Left lung (tissue), 10 donors: ENCODE data around the gene MAST3. TPM values are rescaled to one million over a fixed set of nuclear protein-coding genes. Genes with fewer than 3 reads are reported as not detected.

ENCODE experiments used
- ATAC-seq: fragments of 200-7000 bp; cut with Tn5 transposase; one replicate; pipeline ENCODE4 v1.9.1; 2020; ENCODE audit warnings: moderate library complexity
- DNase-seq, 4 donors: peaks; one replicate each; pipeline ENCODE4 v3.0.0-alpha.2; 2013 to 2020
- H3K27ac ChIP-seq, 2 donors: fragments of 200-600 bp; sonication (generic) in 1 of 2; one replicate each; pipeline versions ENCODE4 v1.5.0 to v1.8.0; 2020 to 2021
- H3K27me3 ChIP-seq, 2 donors: fragments of 200-600 bp; sonication (generic) in 1 of 2; one replicate each; pipeline versions ENCODE4 v1.5.0 to v1.8.0; 2020 to 2021
- H3K36me3 ChIP-seq, 2 donors: fragments of 200-600 bp; sonication (generic) in 1 of 2; one replicate each; pipeline versions ENCODE4 v1.5.0 to v1.8.0; 2020 to 2021
- H3K4me1 ChIP-seq, 2 donors: fragments of 200-600 bp; one replicate each; pipeline ENCODE4 v1.8.0; 2021
- H3K4me3 ChIP-seq, 2 donors: fragments of 200-600 bp; sonication (generic) in 1 of 2; one replicate each; pipeline versions ENCODE4 v1.5.0 to v1.8.0; 2020 to 2021; ENCODE audit warnings: mild to moderate bottlenecking in 1 of 2
- H3K9me3 ChIP-seq, 2 donors: fragments of 200-600 bp; sonication (generic) in 1 of 2; one replicate each; pipeline versions ENCODE4 v1.5.0 to v1.8.0; 2020 to 2021
- CTCF ChIP-seq, 2 donors: fragments of 200-600 bp; sonication (generic) in 1 of 2; IDR thresholded peaks; one replicate each; pipeline versions ENCODE4 v1.5.0 to v1.8.0; 2021; ENCODE audit warnings: antibody characterized with exemption in 2 of 2
- intact Hi-C, 2 donors: fragments of 100-400 bp; cut with DNase I; formaldehyde crosslinking; loops; one replicate each; pipeline versions ENCODE4 v1.11.2 to v1.14.2; 2022
- polyA plus RNA-seq, 6 donors: library from polyadenylated mRNA; unstranded; fragments of 120-200 nt; gene quantifications; one replicate each; pipeline ENCODE4 v1.2.1, GENCODE V29; 2013; ENCODE audit not compliant: insufficient read length in 6 of 6
- total RNA-seq, 2 donors: library from RNA; stranded (reverse); fragmentation: NEBNext Ultra II Directional; extraction: Animal tissue kit (Norgen Biotek cat#: 25700); gene quantifications; one replicate each; pipeline ENCODE4 v1.2.1, GENCODE V29; 2021
- donor health status: DM: no; HTN: yes; CAD: no.
- donor health status: DM: no; HTN: no; CAD: no.

MAST3 gene
- total and polyA plus RNA-seq, 8 donors, result 4.7 to 30.3 (median 6.7) TPM

GRCh38 chr19:18055967-18056366 lies 41.6 kb upstream of the MAST3 start:
- intact Hi-C loops, result loop anchor here (5.0 to 10.0 kb wide), 2 partner anchors 49 to 111 kb away; partner anchors contain the start of gene ARRDC2 (in 1 of the 2)
- no peaks in the 10 kb centered on the region for H3K9me3 ChIP-seq
- H3K27ac ChIP-seq, result no peak overlapping the region
- H3K4me1 ChIP-seq, result peaks cover 11 to 28% of the 10 kb centered on the region in 2 donors
- peaks cover 0 to 19% of the 10 kb centered on the region in 2 donors for H3K27me3 ChIP-seq
- TF ChIP-seq CTCF (IDR thresholded peaks at IDR 0.05), result no peak
- DNase-seq, result no peak
- H3K36me3 ChIP-seq, result no peaks in the 10 kb centered on the region
- no peak overlapping the region for H3K4me3 ChIP-seq
- no peak for ATAC-seq

DNA sequence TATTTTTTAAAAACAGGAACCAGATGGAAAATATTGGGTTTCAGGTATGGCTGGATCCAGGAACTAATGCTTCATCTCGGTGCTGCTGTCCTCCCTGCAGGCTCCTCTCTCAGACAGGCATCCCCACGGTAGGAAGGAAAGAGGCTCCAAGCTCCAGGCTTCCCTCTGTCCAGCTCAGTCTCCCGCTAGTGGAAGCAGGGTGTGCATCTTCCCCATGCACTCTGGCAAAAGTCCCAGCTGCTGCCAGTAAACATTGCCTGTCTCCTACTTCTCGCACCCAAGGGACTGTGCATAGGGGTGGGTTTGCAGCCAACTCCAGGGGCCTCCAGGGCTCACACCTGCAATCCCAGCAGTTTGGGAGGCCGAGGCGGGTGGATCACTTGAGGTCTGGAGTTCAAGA lies 40.0 kb upstream of the MAST3 start:
- Histone ChIP-seq H3K9me3 (no peaks in the 10 kb centered on the region), H3K36me3 (no peaks in the 10 kb centered on the region), H3K4me1 (peaks cover 11 to 20% of the 10 kb centered on the region in 2 donors), H3K27me3 (peaks cover 0 to 3% of the 10 kb centered on the region in 2 donors), H3K27ac (peak overlapping the region; percentile 75 to 79), H3K4me3 (peak overlapping the region in 1 of 2 donors; percentile 34)
- DNase-seq, result no peak
- peak; percentile 35 for ATAC-seq
- TF ChIP-seq CTCF (IDR thresholded peaks at IDR 0.05), result no peak
- intact Hi-C loops, result loop anchor here (5.0 to 10.0 kb wide), 2 partner anchors 50 to 113 kb away; partner anchors contain the start of gene ARRDC2 (in 1 of the 2)

DNA sequence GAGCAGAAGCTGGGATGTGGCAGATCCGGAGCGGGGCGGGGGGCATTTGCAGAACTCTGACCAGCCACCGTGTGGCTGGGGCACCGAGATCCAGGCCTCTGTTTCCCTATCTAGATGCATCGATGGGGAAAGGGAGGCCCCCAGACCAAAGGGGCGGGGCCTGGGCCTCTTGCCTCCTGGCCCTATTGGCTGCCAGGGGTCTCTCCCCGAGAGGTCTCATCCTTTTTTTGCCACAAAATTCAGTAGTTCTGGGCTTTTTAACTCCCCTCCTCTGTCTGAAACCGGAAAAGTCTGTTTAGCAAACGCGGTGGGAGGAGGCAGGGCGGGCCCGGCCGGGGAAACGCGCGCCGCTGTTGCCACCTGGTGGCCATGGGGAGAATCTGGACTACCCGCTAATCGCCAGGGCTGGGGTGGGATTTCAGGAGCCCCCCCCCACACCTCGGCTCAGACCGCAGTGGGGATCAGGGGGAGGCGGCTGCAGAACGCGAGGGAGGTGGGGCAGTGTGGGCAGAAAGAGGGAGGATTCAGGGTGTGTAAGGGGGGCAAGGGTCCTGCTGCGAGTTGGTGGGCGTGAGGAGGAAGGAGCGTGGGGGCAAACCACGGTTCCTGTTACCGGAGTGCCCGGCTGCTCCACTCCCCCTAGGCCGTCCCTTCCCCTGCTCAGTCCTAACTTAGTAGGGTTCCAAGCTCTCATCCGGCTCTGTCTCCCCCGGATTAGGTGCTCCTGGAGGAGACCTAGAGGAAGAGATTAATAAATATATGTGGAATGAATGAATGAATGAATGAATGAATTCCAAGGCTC lies 39.2 kb upstream of the MAST3 start:
- peaks cover 11 to 20% of the 10 kb centered on the region in 2 donors for H3K4me1 ChIP-seq
- no peaks in the 10 kb centered on the region for H3K27me3 ChIP-seq
- H3K27ac ChIP-seq, result peak overlapping the region; percentile 75 to 79
- ATAC-seq, result peak; percentile 97
- TF ChIP-seq CTCF (IDR thresholded peaks at IDR 0.05), result peak; percentile 89 to 94
- intact Hi-C loops, result loop anchor here (2.0 to 10.0 kb wide), 3 partner anchors 51 to 114 kb away; partner anchors contain the start of gene ARRDC2 (in 1 of the 2)
- DNase-seq, result peak; percentile 82 to 96 (median 86)
- no peaks in the 10 kb centered on the region for H3K9me3 ChIP-seq
- no peaks in the 10 kb centered on the region for H3K36me3 ChIP-seq
- H3K4me3 ChIP-seq, result peak overlapping the region in 1 of 2 donors; percentile 34

DNA sequence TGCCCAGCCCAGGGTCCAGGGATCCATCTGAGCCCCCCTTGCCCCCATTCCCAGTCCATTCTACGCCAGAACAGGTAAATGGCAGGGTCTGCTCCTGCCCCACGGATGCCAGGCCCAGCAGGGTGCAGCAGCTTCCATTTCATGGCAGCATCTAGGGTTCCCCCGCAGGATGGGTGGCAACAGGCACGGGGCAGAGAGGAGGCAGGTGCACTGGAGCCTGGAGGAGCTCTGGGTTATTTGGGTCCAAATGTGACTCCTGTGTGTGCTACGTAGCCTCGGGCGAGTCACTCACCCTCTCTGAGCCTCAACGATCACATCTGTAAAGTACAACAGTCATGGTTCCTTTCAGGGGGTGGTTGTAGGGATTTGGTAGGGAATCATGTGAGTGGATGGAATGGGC lies 38.3 kb upstream of the MAST3 start:
- ATAC-seq, result no peak

More for the DNA sequence above, 38.3 kb upstream of the MAST3 start:
- Histone ChIP-seq H3K4me3 (no peak overlapping the region), H3K36me3 (no peaks in the 10 kb centered on the region), H3K4me1 (peaks cover 11 to 20% of the 10 kb centered on the region in 2 donors), H3K9me3 (no peaks in the 10 kb centered on the region), H3K27ac (no peak overlapping the region), H3K27me3 (peaks cover 0 to 5% of the 10 kb centered on the region in 2 donors)
- intact Hi-C loops, result loop anchor here (2.0 to 10.0 kb wide), 3 partner anchors 52 to 114 kb away; partner anchors contain the start of gene ARRDC2 (in 1 of the 2)
- no peak for TF ChIP-seq CTCF (IDR thresholded peaks at IDR 0.05)
- no peak for DNase-seq
